H1 (cell line): Measurements from ENCODE around the gene BAZ2A. TPM values are rescaled to one million over a fixed set of nuclear protein-coding genes. Genes with fewer than 3 reads are reported as not detected.

Experiments used
- HDAC2 ChIP-seq, 2 experiments: fragments of 300-600 bp in 1 of 2; sonication (generic) in 1 of 2; IDR thresholded peaks; 2 replicates each; pipeline ENCODE4 v1.6.1; 2011 to 2012; ENCODE audit warnings: low read depth in 2 of 2, low read length in 2 of 2, mild to moderate bottlenecking in 2 of 2, moderate library complexity in 2 of 2, borderline replicate concordance in 1 of 2, inconsistent platforms in 1 of 2
- MAX ChIP-seq: IDR thresholded peaks from 2 replicates; pipeline ENCODE4 v1.6.1; 2012; ENCODE audit warnings: inconsistent platforms
- TCF12 ChIP-seq: IDR thresholded peaks from 2 replicates; pipeline ENCODE4 v1.6.1; 2011; ENCODE audit warnings: low read depth, mild to moderate bottlenecking, low read length
- TEAD4 ChIP-seq: IDR thresholded peaks from 2 replicates; pipeline ENCODE4 v1.6.1; 2012; ENCODE audit warnings: low read depth, low read length, inconsistent platforms, mixed read lengths
- polyA plus RNA-seq, 7 experiments: library from polyadenylated mRNA; depleted of rRNA in 3 of 7; stranded (reverse) in 5 of 7; unstranded in 2 of 7; fragments of >200 nt in 5 of 7; fragments of 200-250 nt in 2 of 7; gene quantifications; 1 replicate in 5 of 7; 2 replicates in 1 of 7; 4 replicates in 1 of 7; pipeline versions ENCODE4 v1.2.1 to v1.2.3, GENCODE V29; 2011 to 2013; ENCODE audit warnings: missing spikeins in 2 of 7, mixed read lengths in 2 of 7
- small RNA-seq: library from polyadenylated mRNA; stranded (forward); fragments of <200 nt; extraction: miRNeasy Mini kit (QIAGEN cat#:217004); gene quantifications from one replicate; pipeline ENCODE3, GENCODE V24; 2013; ENCODE audit not compliant: insufficient read depth
- total RNA-seq: library from RNA; stranded (reverse); fragmentation: NEBNext Ultra II Directional; extraction: Animal tissue kit (Norgen Biotek cat#: 25700); gene quantifications from 2 replicates; pipeline ENCODE4 v1.2.1, GENCODE V29; 2021

The BAZ2A gene
- total and polyA plus RNA-seq, 2 of the 8 experiments (the other 6 are each of a cell fraction or from before 2014, with no cell fraction given): 52.0 to 110 TPM

GRCh38 chr12:56546680-56547079, 83.4 kb downstream of the BAZ2A start (continued):
- TF ChIP-seq TEAD4 (no peak), TCF12 (no peak), HDAC2 (IDR thresholded peaks at IDR 0.05; ENCODE audit: borderline replicate concordance in 1 of 2, low read depth in 2 of 2, low read length in 2 of 2) (no peak), MAX (no peak)
- TF ChIP-seq, all 59 proteins: peak for 0

Small RNA genes within 50 kb of the gene (small RNA-seq; reads per million reads assigned to genes)
- not detected for gene RN7SL809P
- not detected for gene RNU6-343P
- 76.0 reads per million, percentile 97 among the genes with 10 or more reads in this experiment for gene SNORD59A

Other genes starting within 250 kb of the BAZ2A start
- 86.7 and 88.7 TPM in 2 replicates for gene TIMELESS, start 180.9 kb downstream of the BAZ2A start, total RNA-seq
- 17.1 and 19.9 TPM in 2 replicates for gene TIMELESS, start 180.9 kb downstream of the BAZ2A start, polyA plus RNA-seq (2011; rRNA removed)
- gene MIP, start 175.7 kb downstream of the BAZ2A start, total RNA-seq: 0.19 TPM in 1 of 2 replicates, not detected in the other
- gene MIP, start 175.7 kb downstream of the BAZ2A start, polyA plus RNA-seq (2011; rRNA removed): 0.05 and 0.13 TPM in 2 replicates
- 4.0 and 4.3 TPM in 2 replicates for gene SPRYD4, start 161.7 kb downstream of the BAZ2A start, total RNA-seq
- 4.9 and 5.3 TPM in 2 replicates for gene SPRYD4, start 161.7 kb downstream of the BAZ2A start, polyA plus RNA-seq (2011; rRNA removed)
- 14.5 and 16.9 TPM in 2 replicates for gene GLS2, start 142.2 kb downstream of the BAZ2A start, total RNA-seq
- 20.1 and 22.5 TPM in 2 replicates for gene GLS2, start 142.2 kb downstream of the BAZ2A start, polyA plus RNA-seq (2011; rRNA removed)
- gene RBMS2, start 108.5 kb downstream of the BAZ2A start, total RNA-seq: 25.5 and 31.3 TPM in 2 replicates
- 9.6 TPM in 2 replicates for gene RBMS2, start 108.5 kb downstream of the BAZ2A start, polyA plus RNA-seq (2011; rRNA removed)
- gene ATP5F1B, start 15.7 kb upstream of the BAZ2A start, total RNA-seq: 900 and 930 TPM in 2 replicates
- gene ATP5F1B, start 15.7 kb upstream of the BAZ2A start, polyA plus RNA-seq (2011; rRNA removed): 1,127 and 1,522 TPM in 2 replicates
- gene PTGES3, start 58.0 kb upstream of the BAZ2A start, total RNA-seq: 453 and 464 TPM in 2 replicates
- 62.2 and 111 TPM in 2 replicates for gene PTGES3, start 58.0 kb upstream of the BAZ2A start, polyA plus RNA-seq (2011; rRNA removed)
- gene NACA, start 95.0 kb upstream of the BAZ2A start, total RNA-seq: 1,027 and 1,063 TPM in 2 replicates
- gene NACA, start 95.0 kb upstream of the BAZ2A start, polyA plus RNA-seq (2011; rRNA removed): 225 and 511 TPM in 2 replicates
- gene PRIM1, start 122.0 kb upstream of the BAZ2A start, total RNA-seq: 52.4 and 57.9 TPM in 2 replicates
- gene PRIM1, start 122.0 kb upstream of the BAZ2A start, polyA plus RNA-seq (2011; rRNA removed): 38.6 and 61.9 TPM in 2 replicates
- gene HSD17B6, start 133.0 kb upstream of the BAZ2A start, total RNA-seq: 4.2 and 4.9 TPM in 2 replicates
- 2.2 and 4.1 TPM in 2 replicates for gene HSD17B6, start 133.0 kb upstream of the BAZ2A start, polyA plus RNA-seq (2011; rRNA removed)